GM21390 (cell line): ENCODE data around the gene CCDC121.

Experiments
- ATAC-seq: cut with Tn5 transposase; IDR thresholded peaks from one replicate; pipeline ENCODE4 v1.9.1; 2021; ENCODE audit not compliant: unreplicated experiment

CCDC121 gene

GRCh38 chr2:27582695-27583389 is 46.0 kb downstream of the CCDC121 start, which contains the start of gene ZNF512:
ZNF512 (plus strand) TSS chr2:27583042; CDS start chr2:27583113, 71 bp downstream.
- peak; percentile 96 for ATAC-seq

- ATAC-seq: no peak
Observed at GRCh38 chr2:27582129-27582694, 46.6 kb downstream of the CCDC121 start.

GRCh38 chr2:27581417-27582128 is 47.2 kb downstream of the CCDC121 start:
- ATAC-seq: no peak
